K562 (cell line): ENCODE data around the gene HS3ST1.

Source experiments
- MAFK ChIP-seq: IDR thresholded peaks from 2 replicates; pipeline ENCODE4 v1.6.1; 2011; ENCODE audit warnings: low read length, improper control_type of control experiment
- MAX ChIP-seq: sonication (generic); formaldehyde crosslinking; IDR thresholded peaks from 2 replicates; pipeline ENCODE4 v1.9.0; 2022; ENCODE audit warnings: mild to moderate bottlenecking, missing genetic modification reagents
- NR2C2 ChIP-seq, 2 experiments: fragments of 200-800 bp in 1 of 2; sonication (Bioruptor generic) in 1 of 2; sonication (generic) in 1 of 2; formaldehyde crosslinking in 1 of 2; IDR thresholded peaks; 2 replicates each; pipeline versions ENCODE4 v1.6.1 to v1.8.0; 2016 to 2022; ENCODE audit warnings: mild to moderate bottlenecking in 1 of 2, missing compliant biosample characterization in 1 of 2, missing genetic modification characterization in 1 of 2, missing genetic modification reagents in 1 of 2
- TF ChIP-seq, protein P1 (sequence below): fragments of 450-650 bp; formaldehyde crosslinking; IDR thresholded peaks from 2 replicates; pipeline ENCODE4 v1.4.0; 2022; ENCODE audit warnings: missing genetic modification characterization
- TF ChIP-seq, protein P2 (sequence below), 3 experiments: IDR thresholded peaks in 2 of 3; conservative IDR thresholded peaks in 1 of 3; 2 replicates each; pipeline ENCODE4 v1.5.1; 2011 to 2012; ENCODE audit warnings: low read length in 3 of 3, mild to moderate bottlenecking in 3 of 3, control low read depth in 2 of 3, improper control_type of control experiment in 1 of 3, inconsistent platforms in 1 of 3, low read depth in 1 of 3, mixed read lengths in 1 of 3, moderate library complexity in 1 of 3; ENCODE audit not compliant: insufficient read depth in 2 of 3

DNA sequence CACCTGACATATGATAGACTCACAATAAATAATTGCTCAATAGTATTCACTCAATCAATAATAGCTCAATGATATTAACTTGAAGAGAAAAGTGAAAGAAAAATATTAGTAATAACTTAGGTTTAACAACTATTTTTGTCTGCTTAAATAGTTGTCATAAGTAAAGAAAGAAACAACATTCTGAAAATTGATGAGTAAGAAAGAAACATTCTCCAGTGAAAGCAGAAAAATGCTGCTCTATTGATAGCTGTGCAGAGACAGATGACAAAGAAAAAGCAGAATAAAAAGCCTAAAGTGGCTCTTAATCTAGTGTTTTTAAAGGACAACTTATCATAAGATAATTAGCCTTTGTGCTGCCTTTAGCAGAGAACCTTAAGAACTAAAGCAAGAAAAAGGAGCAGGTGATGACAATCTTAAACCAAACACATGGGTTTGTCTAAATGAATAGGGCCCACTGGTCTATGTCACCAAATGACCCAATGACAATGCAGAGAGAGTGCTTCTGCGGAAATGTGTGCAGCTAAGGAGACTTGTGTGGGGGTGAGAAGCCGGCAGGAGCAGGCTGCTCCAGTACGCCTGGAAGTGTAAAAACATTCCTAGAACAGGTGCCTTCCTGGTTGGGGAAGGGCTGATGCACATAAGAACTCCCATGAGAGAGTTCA lies 13.2 kb downstream of the HS3ST1 start:
- TF ChIP-seq MAX (CRISPR knock-in tag) (no peak), NR2C2 (CRISPR knock-in tag; IDR thresholded peaks at IDR 0.05) (no peak), NR2C2 (tag; IDR thresholded peaks at IDR 0.05) (no peak), MAFK (no peak)
- TF ChIP-seq, protein P1, sequence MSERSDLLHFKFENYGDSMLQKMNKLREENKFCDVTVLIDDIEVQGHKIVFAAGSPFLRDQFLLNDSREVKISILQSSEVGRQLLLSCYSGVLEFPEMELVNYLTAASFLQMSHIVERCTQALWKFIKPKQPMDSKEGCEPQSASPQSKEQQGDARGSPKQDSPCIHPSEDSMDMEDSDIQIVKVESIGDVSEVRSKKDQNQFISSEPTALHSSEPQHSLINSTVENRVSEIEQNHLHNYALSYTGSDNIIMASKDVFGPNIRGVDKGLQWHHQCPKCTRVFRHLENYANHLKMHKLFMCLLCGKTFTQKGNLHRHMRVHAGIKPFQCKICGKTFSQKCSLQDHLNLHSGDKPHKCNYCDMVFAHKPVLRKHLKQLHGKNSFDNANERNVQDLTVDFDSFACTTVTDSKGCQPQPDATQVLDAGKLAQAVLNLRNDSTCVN (CRISPR knock-in tag) = no peak
- TF ChIP-seq, protein P2, sequence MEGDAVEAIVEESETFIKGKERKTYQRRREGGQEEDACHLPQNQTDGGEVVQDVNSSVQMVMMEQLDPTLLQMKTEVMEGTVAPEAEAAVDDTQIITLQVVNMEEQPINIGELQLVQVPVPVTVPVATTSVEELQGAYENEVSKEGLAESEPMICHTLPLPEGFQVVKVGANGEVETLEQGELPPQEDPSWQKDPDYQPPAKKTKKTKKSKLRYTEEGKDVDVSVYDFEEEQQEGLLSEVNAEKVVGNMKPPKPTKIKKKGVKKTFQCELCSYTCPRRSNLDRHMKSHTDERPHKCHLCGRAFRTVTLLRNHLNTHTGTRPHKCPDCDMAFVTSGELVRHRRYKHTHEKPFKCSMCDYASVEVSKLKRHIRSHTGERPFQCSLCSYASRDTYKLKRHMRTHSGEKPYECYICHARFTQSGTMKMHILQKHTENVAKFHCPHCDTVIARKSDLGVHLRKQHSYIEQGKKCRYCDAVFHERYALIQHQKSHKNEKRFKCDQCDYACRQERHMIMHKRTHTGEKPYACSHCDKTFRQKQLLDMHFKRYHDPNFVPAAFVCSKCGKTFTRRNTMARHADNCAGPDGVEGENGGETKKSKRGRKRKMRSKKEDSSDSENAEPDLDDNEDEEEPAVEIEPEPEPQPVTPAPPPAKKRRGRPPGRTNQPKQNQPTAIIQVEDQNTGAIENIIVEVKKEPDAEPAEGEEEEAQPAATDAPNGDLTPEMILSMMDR (IDR thresholded peaks at IDR 0.05 in 2 of 3, conservative IDR thresholded peaks at IDR 0.05 in 1 of 3; ENCODE audit: insufficient read depth in 2 of 3, low read depth in 1 of 3, low read length in 3 of 3) = no peak
